Suppressor macrophage (primary cell): ENCODE data around the gene NBEA.
"Not testable (repeated sequence)": the region's sequence is repeated elsewhere in the genome, so short reads cannot be mapped to it uniquely, and the experiment has no call there.

Experiments used
- DNase-seq, 4 experiments: peaks; one replicate each; pipeline ENCODE4 v3.0.0-alpha.2; 2020 to 2022
- total RNA-seq, 17 experiments: gene quantifications; one replicate each; lab custom pipeline; 2026; ENCODE audit warnings: mixed read lengths in 6 of 17, inconsistent platforms in 3 of 17; lab: John Stamatoyannopoulos, UW

The NBEA gene, protein sequence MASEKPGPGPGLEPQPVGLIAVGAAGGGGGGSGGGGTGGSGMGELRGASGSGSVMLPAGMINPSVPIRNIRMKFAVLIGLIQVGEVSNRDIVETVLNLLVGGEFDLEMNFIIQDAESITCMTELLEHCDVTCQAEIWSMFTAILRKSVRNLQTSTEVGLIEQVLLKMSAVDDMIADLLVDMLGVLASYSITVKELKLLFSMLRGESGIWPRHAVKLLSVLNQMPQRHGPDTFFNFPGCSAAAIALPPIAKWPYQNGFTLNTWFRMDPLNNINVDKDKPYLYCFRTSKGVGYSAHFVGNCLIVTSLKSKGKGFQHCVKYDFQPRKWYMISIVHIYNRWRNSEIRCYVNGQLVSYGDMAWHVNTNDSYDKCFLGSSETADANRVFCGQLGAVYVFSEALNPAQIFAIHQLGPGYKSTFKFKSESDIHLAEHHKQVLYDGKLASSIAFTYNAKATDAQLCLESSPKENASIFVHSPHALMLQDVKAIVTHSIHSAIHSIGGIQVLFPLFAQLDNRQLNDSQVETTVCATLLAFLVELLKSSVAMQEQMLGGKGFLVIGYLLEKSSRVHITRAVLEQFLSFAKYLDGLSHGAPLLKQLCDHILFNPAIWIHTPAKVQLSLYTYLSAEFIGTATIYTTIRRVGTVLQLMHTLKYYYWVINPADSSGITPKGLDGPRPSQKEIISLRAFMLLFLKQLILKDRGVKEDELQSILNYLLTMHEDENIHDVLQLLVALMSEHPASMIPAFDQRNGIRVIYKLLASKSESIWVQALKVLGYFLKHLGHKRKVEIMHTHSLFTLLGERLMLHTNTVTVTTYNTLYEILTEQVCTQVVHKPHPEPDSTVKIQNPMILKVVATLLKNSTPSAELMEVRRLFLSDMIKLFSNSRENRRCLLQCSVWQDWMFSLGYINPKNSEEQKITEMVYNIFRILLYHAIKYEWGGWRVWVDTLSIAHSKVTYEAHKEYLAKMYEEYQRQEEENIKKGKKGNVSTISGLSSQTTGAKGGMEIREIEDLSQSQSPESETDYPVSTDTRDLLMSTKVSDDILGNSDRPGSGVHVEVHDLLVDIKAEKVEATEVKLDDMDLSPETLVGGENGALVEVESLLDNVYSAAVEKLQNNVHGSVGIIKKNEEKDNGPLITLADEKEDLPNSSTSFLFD (N-terminal part only)
- 1.6 to 16.5 (median 6.7) reads per million in 17 experiments for total RNA-seq

DNA sequence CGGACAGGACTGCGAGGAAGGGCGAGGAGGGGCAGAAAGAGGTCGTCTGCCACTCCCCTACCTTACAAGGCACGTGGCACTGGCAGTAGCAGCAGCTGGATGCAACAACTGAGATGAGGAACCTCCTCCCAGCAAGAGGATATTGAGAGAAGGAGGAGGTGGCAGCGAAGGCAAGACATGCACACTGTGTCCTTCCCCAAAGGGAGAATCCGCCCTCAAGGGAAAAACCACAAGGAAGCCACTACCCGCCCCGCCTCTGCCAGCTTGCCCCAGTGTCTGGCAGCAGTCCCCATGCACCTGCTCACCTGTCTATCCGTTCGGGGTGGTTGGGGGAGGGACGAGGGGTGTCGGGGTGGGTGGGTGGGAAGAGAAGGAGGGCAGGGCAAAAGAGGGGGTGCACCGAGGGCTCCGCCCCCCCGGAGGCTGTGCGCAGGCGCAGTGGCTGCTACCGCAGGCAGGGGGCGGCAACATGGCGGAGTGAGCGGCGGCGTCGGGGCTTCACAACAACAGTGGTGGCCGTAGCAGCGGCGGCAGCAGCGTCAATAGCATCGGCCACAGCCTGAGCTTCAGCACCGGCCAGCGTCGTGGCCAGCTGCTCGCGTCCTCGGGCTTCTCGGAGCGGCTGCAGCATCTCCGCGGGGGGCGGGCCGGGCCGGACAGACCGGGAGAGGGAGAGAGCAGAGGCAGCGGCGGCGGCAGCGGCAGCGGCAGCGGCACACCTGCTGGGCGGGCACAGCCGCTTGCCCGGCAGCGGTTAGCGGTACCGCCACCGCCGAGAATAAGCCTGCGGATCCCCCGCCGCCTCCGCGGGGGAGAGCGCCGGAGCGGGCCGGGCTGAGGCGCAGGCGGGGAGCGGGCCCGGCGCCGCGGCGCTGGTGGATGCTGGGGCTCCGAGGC is at the start of gene NBEA:
Gene NBEA (plus strand): TSS at position 436 of the 897 bp plus-strand sequence. CDS start 551 bp downstream, outside the sequence.
- DNase-seq: peak; percentile 73 to 90 (median 88)

GRCh38 chr13:34894756-34895155 is 47.3 kb upstream of the NBEA start:
- no peak for DNase-seq

DNA sequence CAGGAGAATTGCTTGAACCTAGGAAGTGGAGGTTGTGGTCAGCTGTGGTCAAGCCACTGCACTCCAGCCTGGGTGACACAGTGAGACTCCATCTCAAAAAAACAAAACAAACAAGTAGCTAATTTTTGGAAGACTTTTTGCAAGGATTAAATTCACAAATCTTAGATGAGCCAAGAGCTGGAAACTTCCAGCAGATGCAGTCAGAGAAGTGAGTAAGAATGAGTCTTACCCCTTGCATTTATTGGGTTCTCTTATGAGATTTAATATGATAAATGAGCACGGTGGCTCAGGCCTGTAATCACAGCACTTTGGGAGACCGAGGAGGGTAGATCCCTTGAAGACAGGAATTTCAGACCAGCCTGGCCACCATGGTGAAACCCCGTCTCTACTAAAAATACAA is 44.9 kb upstream of the NBEA start:
- no peak for DNase-seq

GRCh38 chr13:34899888-34900287 is 42.2 kb upstream of the NBEA start:
- DNase-seq: no peak

- DNase-seq: no peak
Observed at GRCh38 chr13:34900288-34900739, 41.8 kb upstream of the NBEA start.

DNA sequence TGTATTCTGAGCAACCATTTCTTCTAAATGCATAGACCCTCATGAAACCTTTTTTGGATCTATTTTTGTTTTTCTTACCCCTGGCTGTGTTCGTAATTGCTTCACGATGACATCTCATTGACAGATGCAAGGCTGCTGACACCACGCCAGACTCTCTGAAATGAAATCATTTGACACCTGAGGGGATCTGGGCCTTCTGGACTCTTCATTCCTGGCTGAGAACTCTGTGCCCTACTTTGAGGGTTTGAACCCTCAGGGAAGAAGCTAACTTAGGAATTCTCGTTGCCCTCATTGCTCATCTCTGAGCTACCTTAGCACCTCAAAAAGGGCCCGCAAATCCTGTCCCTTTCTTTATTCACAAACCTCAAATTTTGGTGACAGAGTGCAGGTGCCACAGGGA is 40.5 kb upstream of the NBEA start:
- no peak for DNase-seq

DNA sequence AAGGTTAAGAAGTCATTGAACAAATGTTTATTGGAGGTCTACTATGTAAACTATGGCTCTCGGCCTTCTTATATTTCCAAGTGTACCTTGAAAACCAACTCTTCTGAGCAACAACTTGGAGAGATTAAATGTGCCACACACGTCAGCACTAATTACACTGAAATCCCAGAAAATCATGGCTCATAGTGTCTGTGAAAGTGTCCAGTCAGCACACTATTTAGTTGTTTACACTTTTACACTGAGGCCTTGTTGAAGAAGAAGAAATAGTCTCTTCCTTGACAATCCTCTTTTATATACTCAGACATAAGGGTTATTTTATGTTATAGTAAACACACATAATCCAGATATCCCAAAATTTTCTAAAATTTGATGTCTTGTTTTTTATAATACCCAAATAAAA is 30.9 kb upstream of the NBEA start:
- no peak for DNase-seq

- peak in 2 of 4 experiments; percentile 1 to 7 for DNase-seq
Observed at GRCh38 chr13:34913040-34913439, 29.0 kb upstream of the NBEA start.

DNA sequence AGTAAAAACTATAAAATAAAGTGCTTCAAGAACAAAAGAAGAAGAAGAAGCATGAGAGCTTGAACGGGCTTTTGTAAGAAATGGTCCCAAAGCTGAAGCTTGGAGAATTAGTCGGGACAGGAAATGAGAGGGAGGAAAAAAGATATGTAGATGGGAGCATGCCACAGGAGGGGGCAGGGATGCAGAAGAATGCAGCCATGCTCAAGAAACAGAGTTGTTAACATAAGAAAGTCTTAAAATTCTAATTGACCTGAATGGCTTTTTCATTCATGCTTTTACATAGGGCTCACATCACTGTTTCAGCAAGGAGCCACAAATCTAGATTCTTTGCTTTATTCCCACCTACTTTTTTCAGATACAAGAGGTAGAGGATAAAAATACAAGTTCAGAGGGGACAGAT is 27.7 kb upstream of the NBEA start:
- no peak for DNase-seq

DNA sequence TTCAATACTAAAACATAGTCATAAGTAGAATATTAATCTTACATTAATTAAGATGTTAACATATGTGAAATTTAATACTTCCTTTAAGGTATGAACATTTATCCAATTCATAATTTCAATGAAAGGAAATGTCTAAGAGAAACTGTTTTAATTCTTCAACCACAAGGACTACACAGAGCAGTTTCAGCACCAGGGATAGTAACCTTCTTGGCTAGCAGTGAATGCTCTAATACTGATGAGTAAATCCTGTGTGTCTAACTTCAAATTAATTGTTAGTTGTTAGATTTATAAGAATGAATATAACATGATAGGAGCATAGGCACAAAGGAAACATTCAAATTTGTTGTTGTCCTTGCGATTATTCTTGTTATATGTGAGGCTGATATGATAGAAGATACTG is 15.6 kb upstream of the NBEA start:
- DNase-seq: peak in 2 of 4 experiments; percentile 3 to 12

GRCh38 chr13:34928676-34929075 is 13.4 kb upstream of the NBEA start:
- not testable (repeated sequence) for DNase-seq

DNA sequence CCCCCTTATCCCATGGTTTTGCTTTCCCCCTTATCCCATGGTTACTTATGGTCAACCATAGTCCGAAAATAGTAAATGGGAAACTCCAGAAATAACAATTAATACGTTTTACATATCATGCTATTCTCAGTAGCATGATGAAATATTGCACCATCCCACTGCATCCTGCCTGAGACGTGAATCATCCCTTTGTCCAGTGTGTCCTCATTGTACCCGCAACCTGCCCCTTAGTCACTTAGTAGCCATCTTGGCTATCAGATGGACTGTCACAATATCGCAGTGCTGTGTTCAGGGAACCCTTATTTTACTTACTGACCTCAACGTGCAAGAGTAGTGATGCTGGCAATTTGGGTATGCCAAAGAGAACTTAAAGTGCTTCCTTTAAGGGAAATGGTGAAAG is 10.5 kb upstream of the NBEA start:
- peak in 1 of 4 experiments; percentile 6 for DNase-seq

GRCh38 chr13:34933349-34933748 is 8.7 kb upstream of the NBEA start:
- DNase-seq: no peak

- no peak for DNase-seq
Observed at GRCh38 chr13:34933786-34934185, 8.3 kb upstream of the NBEA start.

- DNase-seq: no peak
Observed at GRCh38 chr13:34935841-34936240, 6.2 kb upstream of the NBEA start.

DNA sequence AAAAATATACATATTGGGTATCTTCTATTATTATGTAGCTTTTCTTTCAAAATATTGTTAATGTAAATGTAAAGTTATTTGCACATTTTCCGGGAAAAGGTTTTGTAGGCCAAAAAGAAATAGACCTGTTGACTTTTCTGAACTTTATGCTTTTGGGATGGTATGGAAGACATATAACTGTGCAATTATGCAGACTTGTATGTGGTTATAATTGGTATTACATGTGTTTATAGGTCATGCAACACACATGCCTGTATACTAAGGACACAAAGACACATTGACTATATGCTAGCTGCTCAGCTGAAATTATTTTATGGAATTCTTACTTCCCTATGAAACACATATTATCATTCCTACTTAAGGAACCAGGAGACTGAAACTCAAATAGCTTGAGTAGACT is 2.3 kb upstream of the NBEA start:
- no peak for DNase-seq

- no peak for DNase-seq
Observed at GRCh38 chr13:34941436-34941834, 635 bp upstream of the NBEA start.

DNA sequence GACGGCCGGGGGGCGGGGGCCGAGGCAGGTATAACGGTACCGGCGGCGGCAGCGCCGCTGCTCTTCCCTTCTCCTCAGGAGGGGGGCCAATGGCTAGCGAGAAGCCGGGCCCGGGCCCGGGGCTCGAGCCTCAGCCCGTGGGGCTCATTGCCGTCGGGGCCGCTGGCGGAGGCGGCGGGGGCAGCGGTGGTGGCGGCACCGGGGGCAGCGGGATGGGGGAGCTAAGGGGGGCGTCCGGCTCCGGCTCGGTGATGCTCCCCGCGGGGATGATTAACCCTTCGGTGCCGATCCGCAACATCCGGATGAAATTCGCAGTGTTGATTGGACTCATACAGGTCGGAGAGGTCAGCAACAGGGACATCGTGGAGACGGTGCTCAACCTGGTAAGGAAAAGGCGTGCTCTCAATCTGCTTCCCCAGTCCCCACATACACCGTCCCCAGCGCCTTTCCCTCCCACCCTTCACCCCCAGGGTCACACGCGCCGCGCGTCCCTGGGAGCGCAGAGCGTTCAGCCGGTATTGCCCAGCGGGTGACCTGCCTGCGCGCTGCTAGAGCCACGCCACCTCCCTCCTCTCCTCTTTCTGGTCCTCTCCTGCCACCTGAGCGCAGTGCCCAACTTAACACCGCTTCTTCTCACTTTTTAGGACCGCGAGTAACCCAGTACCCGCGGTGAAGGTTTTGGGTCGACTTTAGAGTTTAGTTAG is 814 bp downstream of the NBEA start:
- peak in 2 of 4 experiments; percentile 2 to 10 for DNase-seq

DNA sequence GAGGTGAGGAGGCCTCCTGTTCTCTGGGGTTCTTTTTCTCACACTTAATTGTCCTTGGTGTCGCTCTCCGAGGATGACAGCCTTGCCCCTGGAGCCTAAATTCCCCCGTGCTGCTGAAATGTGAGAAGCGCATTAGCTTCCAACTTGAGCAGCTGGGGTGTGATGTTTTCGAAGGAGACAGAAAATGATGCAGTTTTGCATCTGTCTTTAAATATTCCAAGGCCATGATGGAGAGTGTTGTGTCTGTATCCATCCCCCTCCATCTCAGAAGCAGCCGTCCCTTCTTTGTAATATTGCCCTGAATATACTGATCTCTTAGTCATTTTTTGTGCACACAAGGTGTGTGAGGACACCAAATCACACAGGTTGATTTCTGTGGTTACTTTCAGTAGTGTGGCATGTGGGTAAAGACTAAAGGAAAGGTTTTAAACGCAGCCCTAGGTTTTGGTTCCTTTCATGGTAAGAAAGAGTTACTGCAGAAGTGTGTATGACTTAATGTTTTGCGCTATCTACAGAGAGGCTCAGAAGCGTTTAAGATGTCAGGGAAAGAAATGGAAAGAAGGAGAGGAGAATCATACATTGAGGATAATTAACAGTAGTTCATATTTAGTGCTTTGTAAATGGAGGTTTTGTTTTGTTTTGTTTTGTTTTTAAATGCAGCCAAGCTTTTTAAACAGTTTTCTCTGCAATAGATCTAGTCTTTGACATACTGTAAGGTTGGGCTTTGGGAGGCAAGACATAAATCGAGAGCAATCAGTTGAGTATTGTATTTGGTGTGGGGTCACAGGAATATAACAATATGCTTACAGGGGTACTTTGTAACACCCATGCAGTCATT is 1.6 kb downstream of the NBEA start:
- no peak for DNase-seq

DNA sequence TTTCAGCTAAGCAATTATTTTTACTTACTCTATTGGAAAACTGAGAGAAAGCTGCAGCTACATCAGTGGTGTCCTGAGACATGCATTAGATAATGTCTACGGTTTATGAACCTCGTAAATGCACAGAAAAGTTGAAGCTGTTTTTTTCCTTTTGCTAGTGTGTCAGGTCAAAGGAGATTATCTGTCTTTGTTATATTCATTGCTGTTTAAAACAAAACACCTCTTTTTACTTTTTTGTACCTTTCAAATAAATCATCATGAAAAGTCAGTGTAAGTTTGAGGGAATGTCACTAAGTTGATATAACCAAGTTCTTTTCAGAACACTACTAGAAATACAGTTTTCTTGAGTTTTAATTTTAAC is 2.2 kb downstream of the NBEA start:
- no peak for DNase-seq
